ENCODE results near the gene GTF2H3.

Gene GTF2H3

DNA sequence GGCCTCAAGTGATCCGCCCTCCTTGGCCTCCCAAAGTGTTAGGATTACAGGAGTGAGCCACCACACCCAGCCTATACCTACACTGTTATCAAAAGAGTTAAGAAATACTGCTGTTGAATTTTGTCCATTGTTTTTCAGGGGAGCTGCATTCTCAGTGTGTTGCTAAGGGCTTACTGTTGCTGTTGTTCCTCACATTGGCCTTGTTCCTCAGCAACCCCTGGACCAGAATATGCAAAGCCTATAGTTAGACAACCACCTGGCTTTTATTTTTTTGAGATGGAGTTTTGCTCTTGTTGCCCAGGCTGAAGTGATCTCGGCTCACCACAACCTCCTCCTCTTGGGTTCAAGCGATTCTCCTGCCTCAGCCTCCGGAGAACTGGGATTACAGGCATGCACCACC is 73.8 kb downstream of the GTF2H3 start:
- DNase-seq (ENCODE audit: low read depth in 2 of 2, low spot score in 1 of 2), result no peak

All from stimulated activated CD8-positive, alpha-beta memory T cell treated with anti-CD3 and anti-CD28 coated beads, Interleukin-4, amount 100 ng/mL, for 1 hour (primary cell).